AG04449 (cell line): ENCODE data around the gene ALOX5.
"Not testable (repeated sequence)": the region's sequence is repeated elsewhere in the genome, so short reads cannot be mapped to it uniquely, and the experiment has no call there.

Experiments used
- CTCF ChIA-PET: fragments of 350-600 bp; formaldehyde crosslinking; extraction: SDS; loops from one replicate; lab custom pipeline; 2021; ENCODE audit warnings: antibody characterized with exemption; lab: Yijun Ruan, JAX
- POLR2A ChIA-PET: fragments of 400-600, 350-600 bp; formaldehyde crosslinking; extraction: SDS; loops from one replicate; lab custom pipeline; 2020; ENCODE audit warnings: antibody characterized with exemption, inconsistent platforms; lab: Yijun Ruan, JAX
- DNase-seq: peaks from one replicate; pipeline ENCODE4 v3.0.0-alpha.2; 2010; ENCODE audit warnings: low read depth, low spot score
- H3K4me3 ChIP-seq: 2 replicates; pipeline ENCODE4 v1.5.1; 2011; ENCODE audit warnings: low read depth, mild to moderate bottlenecking, control low read depth, low read length
- CTCF ChIP-seq: IDR thresholded peaks from one replicate; pipeline ENCODE4 v1.5.1; 2011; ENCODE audit warnings: mild to moderate bottlenecking, moderate library complexity, low read length, control low read depth, inconsistent platforms; ENCODE audit not compliant: insufficient read depth; ENCODE audit errors: missing control alignments

The ALOX5 gene

GRCh38 chr10:45382591-45382990 is 8.6 kb downstream of the ALOX5 start:
- TF ChIP-seq CTCF: no peak
- DNase-seq: no peak
- ChIA-PET POLR2A (no interaction called here), CTCF (no interaction called here)
- H3K4me3 ChIP-seq: no peak overlapping the region

- no peak for DNase-seq
- ChIA-PET CTCF (no interaction called here), POLR2A (no interaction called here)
- TF ChIP-seq CTCF: no peak
- H3K4me3 ChIP-seq: no peak overlapping the region
These were observed 9.8 kb downstream of the ALOX5 start for GRCh38 chr10:45383682-45384330.

GRCh38 chr10:45386657-45387056 is 12.6 kb downstream of the ALOX5 start:
- ChIA-PET POLR2A (no interaction called here), CTCF (no interaction called here)
- no peak overlapping the region for H3K4me3 ChIP-seq
- DNase-seq: no peak
- no peak for TF ChIP-seq CTCF

- TF ChIP-seq CTCF: no peak
- ChIA-PET POLR2A (no interaction called here), CTCF (no interaction called here)
- no peak for DNase-seq
- no peak overlapping the region for H3K4me3 ChIP-seq
These were observed 13.3 kb downstream of the ALOX5 start for GRCh38 chr10:45387096-45387893.

- DNase-seq, POLR2A ChIA-PET, CTCF ChIA-PET, H3K4me3 ChIP-seq: not testable (repeated sequence)
These were observed 15.7 kb downstream of the ALOX5 start for GRCh38 chr10:45389671-45390070.

- DNase-seq, CTCF ChIA-PET, POLR2A ChIA-PET, H3K4me3 ChIP-seq: not testable (repeated sequence)
These were observed 17.6 kb downstream of the ALOX5 start for GRCh38 chr10:45391636-45392035.

GRCh38 chr10:45395554-45395953 is 21.5 kb downstream of the ALOX5 start:
- POLR2A ChIA-PET: no interaction called here
- CTCF ChIA-PET: no interaction called here
- no peak for DNase-seq
- H3K4me3 ChIP-seq: no peak overlapping the region
- no peak for TF ChIP-seq CTCF
